HUES48 (cell line): ENCODE results near the gene FAM180A.

ENCODE experiments used
- H3K27ac ChIP-seq: one replicate; pipeline ENCODE4 v1.7.0; 2013; ENCODE audit warnings: low read depth, low read length, inconsistent platforms
- H3K27me3 ChIP-seq: 2 replicates; pipeline ENCODE4 v1.6.1; 2013; ENCODE audit warnings: mild to moderate bottlenecking, low read length; ENCODE audit not compliant: control insufficient read depth, insufficient read depth
- H3K36me3 ChIP-seq: 2 replicates; pipeline ENCODE4 v1.6.1; 2013; ENCODE audit warnings: low read length; ENCODE audit not compliant: control insufficient read depth, insufficient read depth
- H3K4me1 ChIP-seq: 2 replicates; pipeline ENCODE4 v1.6.1; 2013; ENCODE audit warnings: mild to moderate bottlenecking, low read length; ENCODE audit not compliant: control insufficient read depth, insufficient read depth
- H3K4me3 ChIP-seq: 2 replicates; pipeline ENCODE4 v1.5.1; 2013; ENCODE audit warnings: mild to moderate bottlenecking, low read depth, low read length
- H3K9ac ChIP-seq: 2 replicates; pipeline ENCODE4 v1.6.1; 2013; ENCODE audit warnings: mild to moderate bottlenecking, low read depth, low read length, moderate library complexity
- H3K9me3 ChIP-seq: 2 replicates; pipeline ENCODE4 v1.6.1; 2013; ENCODE audit warnings: low read length; ENCODE audit not compliant: control insufficient read depth, insufficient read depth

FAM180A gene

GRCh38 chr7:135771051-135771450 is 22.4 kb upstream of the FAM180A start:
- H3K9ac ChIP-seq: no peak overlapping the region
- H3K27me3 ChIP-seq: no peaks in the 10 kb centered on the region
- H3K4me1 ChIP-seq: peaks cover 17% of the 10 kb centered on the region
- H3K36me3 ChIP-seq: no peaks in the 10 kb centered on the region
- H3K9me3 ChIP-seq: no peaks in the 10 kb centered on the region
- H3K4me3 ChIP-seq: no peak overlapping the region
- no peak overlapping the region for H3K27ac ChIP-seq

GRCh38 chr7:135770139-135770710 is 21.6 kb upstream of the FAM180A start:
- H3K36me3 ChIP-seq: no peaks in the 10 kb centered on the region
- H3K4me3 ChIP-seq: no peak overlapping the region
- no peak overlapping the region for H3K27ac ChIP-seq
- no peaks in the 10 kb centered on the region for H3K9me3 ChIP-seq
- peaks cover 17% of the 10 kb centered on the region for H3K4me1 ChIP-seq
- H3K9ac ChIP-seq: no peak overlapping the region
- H3K27me3 ChIP-seq: no peaks in the 10 kb centered on the region

GRCh38 chr7:135769005-135769802 is 20.6 kb upstream of the FAM180A start:
- Histone ChIP-seq H3K27me3 (no peaks in the 10 kb centered on the region), H3K4me3 (no peak overlapping the region), H3K4me1 (peaks cover 14% of the 10 kb centered on the region)

DNA sequence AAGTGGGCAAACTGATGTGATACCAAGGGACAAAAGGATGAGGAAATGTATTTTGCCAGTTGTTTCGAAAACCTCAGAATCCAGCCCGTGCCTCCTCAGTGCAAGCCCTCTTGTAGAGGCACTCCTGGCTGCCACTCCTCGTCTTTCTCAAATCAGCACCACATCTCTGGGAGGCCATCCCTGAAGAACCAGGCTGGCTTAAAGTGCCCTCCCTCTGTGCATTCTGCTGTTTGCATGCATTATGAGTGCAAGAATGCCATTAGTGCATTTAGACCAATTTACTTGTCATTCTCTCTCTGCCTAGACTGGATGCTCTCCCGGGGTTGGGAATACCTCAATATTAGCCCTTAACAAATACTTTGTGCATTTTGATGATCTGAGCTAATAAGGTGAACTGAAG is 19.9 kb upstream of the FAM180A start:
- Histone ChIP-seq H3K36me3 (no peaks in the 10 kb centered on the region), H3K27me3 (no peaks in the 10 kb centered on the region), H3K4me1 (peaks cover 8% of the 10 kb centered on the region; the same call in 1 of the 2 replicates), H3K4me3 (no peak overlapping the region), H3K9ac (no peak overlapping the region), H3K27ac (no peak overlapping the region), H3K9me3 (no peaks in the 10 kb centered on the region)

More at GRCh38 chr7:135769005-135769802, 20.6 kb upstream of the FAM180A start:
- Histone ChIP-seq H3K9ac (no peak overlapping the region), H3K36me3 (no peaks in the 10 kb centered on the region), H3K9me3 (no peaks in the 10 kb centered on the region), H3K27ac (no peak overlapping the region)

- no peaks in the 10 kb centered on the region for H3K36me3 ChIP-seq
- H3K9ac ChIP-seq: no peak overlapping the region
- H3K4me3 ChIP-seq: no peak overlapping the region
- H3K4me1 ChIP-seq: peaks cover 4% of the 10 kb centered on the region; the same call in 1 of the 2 replicates
- no peak overlapping the region for H3K27ac ChIP-seq
- no peaks in the 10 kb centered on the region for H3K9me3 ChIP-seq
- H3K27me3 ChIP-seq: no peaks in the 10 kb centered on the region
Measured at GRCh38 chr7:135768064-135768463, 19.5 kb upstream of the FAM180A start.

- no peaks in the 10 kb centered on the region for H3K9me3 ChIP-seq
- peaks cover 8% of the 10 kb centered on the region; the same call in 1 of the 2 replicates for H3K4me1 ChIP-seq
- no peaks in the 10 kb centered on the region for H3K27me3 ChIP-seq
- no peak overlapping the region for H3K4me3 ChIP-seq
- no peaks in the 10 kb centered on the region for H3K36me3 ChIP-seq
- H3K9ac ChIP-seq: no peak overlapping the region
- H3K27ac ChIP-seq: no peak overlapping the region
Measured at GRCh38 chr7:135763261-135763660, 14.6 kb upstream of the FAM180A start.

GRCh38 chr7:135761751-135762488 is 13.3 kb upstream of the FAM180A start:
- no peaks in the 10 kb centered on the region for H3K27me3 ChIP-seq
- no peak overlapping the region for H3K27ac ChIP-seq
- no peak overlapping the region for H3K4me3 ChIP-seq
- H3K36me3 ChIP-seq: no peaks in the 10 kb centered on the region
- H3K9ac ChIP-seq: no peak overlapping the region
- no peaks in the 10 kb centered on the region for H3K9me3 ChIP-seq
- H3K4me1 ChIP-seq: peaks cover 8% of the 10 kb centered on the region; the same call in 1 of the 2 replicates

GRCh38 chr7:135759532-135759931 is 10.9 kb upstream of the FAM180A start:
- Histone ChIP-seq H3K4me3 (no peak overlapping the region), H3K9ac (no peak overlapping the region), H3K4me1 (peaks cover 8% of the 10 kb centered on the region; the same call in 1 of the 2 replicates), H3K27me3 (no peaks in the 10 kb centered on the region), H3K36me3 (no peaks in the 10 kb centered on the region), H3K9me3 (no peaks in the 10 kb centered on the region), H3K27ac (no peak overlapping the region)

DNA sequence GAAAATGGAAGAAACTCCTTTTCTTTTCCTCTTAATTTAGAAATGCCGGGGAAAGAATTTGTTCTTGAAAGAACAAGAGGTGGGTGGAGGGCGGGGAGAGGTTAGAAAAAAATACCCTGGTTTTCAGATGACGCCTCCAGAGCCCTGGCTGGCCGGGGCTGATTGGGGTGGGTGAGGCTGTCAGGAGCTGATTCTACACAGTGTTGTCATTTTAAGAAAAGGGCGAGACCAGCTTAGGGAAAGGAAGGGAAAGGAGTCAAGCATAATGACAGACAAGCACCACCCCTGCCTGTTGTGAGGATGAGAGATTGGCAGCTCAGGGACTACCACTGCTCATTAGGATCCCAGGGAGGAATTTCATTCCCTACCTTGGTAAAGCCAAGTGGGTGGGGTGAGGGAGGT is 9.9 kb upstream of the FAM180A start:
- no peaks in the 10 kb centered on the region for H3K9me3 ChIP-seq
- no peak overlapping the region for H3K9ac ChIP-seq
- H3K27me3 ChIP-seq: no peaks in the 10 kb centered on the region
- H3K36me3 ChIP-seq: no peaks in the 10 kb centered on the region
- no peak overlapping the region for H3K27ac ChIP-seq
- no peak overlapping the region for H3K4me3 ChIP-seq
- peaks cover 15% of the 10 kb centered on the region for H3K4me1 ChIP-seq

GRCh38 chr7:135757719-135758411 is 9.3 kb upstream of the FAM180A start:
- Histone ChIP-seq H3K9me3 (no peaks in the 10 kb centered on the region), H3K27ac (no peak overlapping the region), H3K4me1 (peaks cover 15% of the 10 kb centered on the region), H3K4me3 (no peak overlapping the region), H3K9ac (no peak overlapping the region), H3K27me3 (no peaks in the 10 kb centered on the region), H3K36me3 (no peaks in the 10 kb centered on the region)
